Mucosa of descending colon (tissue), 3 donors: ENCODE data around the gene ATP1A4. TPM values are rescaled to one million over a fixed set of nuclear protein-coding genes. Genes with fewer than 3 reads are reported as not detected.

ENCODE experiments used
- ATAC-seq: fragments of 200-7000 bp; cut with Tn5 transposase; one replicate; pipeline ENCODE4 v1.9.1; 2020; ENCODE audit warnings: mild to moderate bottlenecking, moderate library complexity
- DNase-seq, 3 donors: peaks; one replicate each; pipeline ENCODE4 v3.0.0-alpha.2; 2020
- H3K36me3 ChIP-seq: fragments of 200-600 bp; one replicate; pipeline ENCODE4 v1.8.0; 2021; ENCODE audit warnings: low read depth, mild to moderate bottlenecking
- H3K4me1 ChIP-seq: fragments of 200-600 bp; one replicate; pipeline ENCODE4 v1.8.0; 2021; ENCODE audit warnings: low read depth, mild to moderate bottlenecking
- H3K4me3 ChIP-seq: fragments of 200-600 bp; one replicate; pipeline ENCODE4 v1.8.0; 2021; ENCODE audit warnings: mild to moderate bottlenecking
- H3K9me3 ChIP-seq: fragments of 200-600 bp; one replicate; pipeline ENCODE4 v1.8.0; 2021; ENCODE audit warnings: mild to moderate bottlenecking
- CTCF ChIP-seq: fragments of 200-600 bp; IDR thresholded peaks from one replicate; pipeline ENCODE4 v1.8.0; 2022; ENCODE audit warnings: antibody characterized with exemption, mild to moderate bottlenecking
- intact Hi-C, 2 donors: fragments of 100-400 bp; cut with DNase I in 1 of 2; cut with micrococcal nuclease in 1 of 2; formaldehyde crosslinking; loops; one replicate each; pipeline versions ENCODE4 v1.11.0 to v1.11.1; 2022; cut with DNase I, micrococcal nuclease
- total RNA-seq, 3 donors: library from RNA; stranded (reverse); fragmentation: NEBNext Ultra II Directional in 2 of 3; extraction: Animal tissue kit (Norgen Biotek cat#: 25700) in 2 of 3; gene quantifications; one replicate each; pipeline versions ENCODE4 v1.2.1 to v1.2.4, GENCODE V29; 2021 to 2023
- donor health status: DM: no; HTN: no; CAD: no; lungs with moderate emphysema.
- donor health status: DM: no; HTN: no; CAD: no.
- donor health status: DM: no; HTN: yes; CAD: no.

Gene ATP1A4
- total RNA-seq, 3 donors from 2014 or later: 0.16 TPM; not detected in 2

- H3K9me3 ChIP-seq: no peaks in the 10 kb centered on the region
- no peak for DNase-seq
- TF ChIP-seq CTCF: no peak
- no peak for ATAC-seq
- H3K4me1 ChIP-seq: peaks cover 6% of the 10 kb centered on the region
- intact Hi-C loops: no loop called here
- H3K4me3 ChIP-seq: no peak overlapping the region
- no peaks in the 10 kb centered on the region for H3K36me3 ChIP-seq
Measured at GRCh38 chr1:160188341-160188740, 36.9 kb downstream of the ATP1A4 start.

GRCh38 chr1:160189649-160190625, 38.5 kb downstream of the ATP1A4 start, which contains the start of gene CASQ1:
TSS of gene CASQ1 (plus strand) at chr1:160190575. CDS start at chr1:160190752, 177 bp downstream.
- DNase-seq: peak in 1 of 3 donors; percentile 14
- peaks cover 8% of the 10 kb centered on the region for H3K4me1 ChIP-seq
- H3K36me3 ChIP-seq: no peaks in the 10 kb centered on the region
- H3K4me3 ChIP-seq: no peak within 1 kb of the TSS
- ATAC-seq: no peak
- intact Hi-C loops: no loop called here
- no peaks in the 10 kb centered on the region for H3K9me3 ChIP-seq
- TF ChIP-seq CTCF: no peak

GRCh38 chr1:160191756-160192155, 40.4 kb downstream of the ATP1A4 start:
- H3K4me3 ChIP-seq: no peak overlapping the region
- peaks cover 8% of the 10 kb centered on the region for H3K4me1 ChIP-seq
- DNase-seq (no peak), ATAC-seq (no peak)
- H3K9me3 ChIP-seq: no peaks in the 10 kb centered on the region
- no peaks in the 10 kb centered on the region for H3K36me3 ChIP-seq
- no peak for TF ChIP-seq CTCF
- intact Hi-C loops: no loop called here

GRCh38 chr1:160192234-160192633, 40.8 kb downstream of the ATP1A4 start:
- Histone ChIP-seq H3K4me1 (peaks cover 8% of the 10 kb centered on the region), H3K4me3 (no peak overlapping the region), H3K36me3 (no peaks in the 10 kb centered on the region), H3K9me3 (no peaks in the 10 kb centered on the region)
- no peak for TF ChIP-seq CTCF
- intact Hi-C loops: no loop called here
- ATAC-seq (no peak), DNase-seq (no peak)

GRCh38 chr1:160193091-160193819, 41.9 kb downstream of the ATP1A4 start:
- peak; percentile 95 for ATAC-seq
- peak; percentile 73 to 88 (median 86) for DNase-seq
- no peak overlapping the region for H3K4me3 ChIP-seq
- no peaks in the 10 kb centered on the region for H3K9me3 ChIP-seq
- peaks cover 8% of the 10 kb centered on the region for H3K4me1 ChIP-seq
- intact Hi-C loops: no loop called here
- peak; percentile 88 for TF ChIP-seq CTCF
- no peaks in the 10 kb centered on the region for H3K36me3 ChIP-seq
